ENCODE results near the gene HOXA7.

- no peak for TF ChIP-seq CTCF (IDR thresholded peaks at IDR 0.05)
- TF ChIP-seq ZFX (IDR thresholded peaks at IDR 0.05; ENCODE audit: borderline replicate concordance): no peak
These were observed 21.4 kb upstream of the HOXA7 start for GRCh38 chr7:27177795-27178320.
